Panc1 (cell line): ENCODE results near the gene TAPBPL. TPM values are rescaled to one million over a fixed set of nuclear protein-coding genes. Genes with fewer than 3 reads are reported as not detected.
"Not testable (repeated sequence)": the region's sequence is repeated elsewhere in the genome, so short reads cannot be mapped to it uniquely, and the experiment has no call there.

Source experiments
- ATAC-seq: fragments of 200-7000 bp; cut with Tn5 transposase; 2 replicates; pipeline ENCODE4 v1.9.1; 2020; ENCODE audit warnings: mild to moderate bottlenecking, moderate library complexity
- BruUV-seq: library from RNA; stranded (reverse); fragments of 400-500 nt; replicated peaks from 2 replicates; lab custom pipeline; 2021; lab: Mats Ljungman, UMichigan
- CTCF ChIA-PET: fragments of 300-600 bp; sonication (Branson Sonifier 250); formaldehyde crosslinking; loops from one replicate; lab custom pipeline; 2022; ENCODE audit warnings: antibody characterized with exemption; lab: Charles Lee
- POLR2A ChIA-PET: fragments of 300-600 bp; sonication (Branson Sonifier 250); formaldehyde crosslinking; loops from one replicate; lab custom pipeline; 2022; ENCODE audit warnings: antibody characterized with exemption; lab: Charles Lee
- DNase-seq: peaks from one replicate; pipeline ENCODE4 v3.0.0-alpha.2; 2010; ENCODE audit warnings: low read depth, low spot score
- H3K27ac ChIP-seq: 2 replicates; pipeline ENCODE4 v1.5.1; 2011; ENCODE audit warnings: mild to moderate bottlenecking, low read length, inconsistent platforms
- H3K27me3 ChIP-seq: fragments of 200-500 bp; sonication (Bioruptor generic); 2 replicates; pipeline ENCODE4 v1.6.0; 2014; ENCODE audit warnings: low read length, inconsistent platforms; ENCODE audit not compliant: control insufficient read depth, insufficient read depth
- H3K36me3 ChIP-seq: fragments of 200-500 bp; sonication (Bioruptor generic); 2 replicates; pipeline ENCODE4 v1.5.1; 2014; ENCODE audit warnings: inconsistent platforms, mild to moderate bottlenecking, low read length, moderate library complexity; ENCODE audit not compliant: control insufficient read depth, insufficient read depth
- H3K4me1 ChIP-seq: 2 replicates; pipeline ENCODE4 v1.5.1; 2011; ENCODE audit warnings: inconsistent platforms, mild to moderate bottlenecking, low read length, moderate library complexity; ENCODE audit not compliant: control insufficient read depth, insufficient read depth
- H3K4me3 ChIP-seq, 2 experiments: 2 replicates each; pipeline ENCODE4 v1.5.1; 2011 to 2012; ENCODE audit warnings: low read depth in 2 of 2, low read length in 2 of 2, mild to moderate bottlenecking in 2 of 2, inconsistent platforms in 1 of 2, moderate library complexity in 1 of 2
- H3K9me3 ChIP-seq: fragments of 200-500 bp; sonication (Bioruptor generic); 2 replicates; pipeline ENCODE4 v1.5.1; 2014; ENCODE audit warnings: low read depth, mild to moderate bottlenecking, inconsistent platforms, low read length, moderate library complexity; ENCODE audit not compliant: control insufficient read depth, insufficient read depth
- CTCF ChIP-seq: fragments of 450-650 bp; IDR thresholded peaks from 2 replicates; pipeline ENCODE4 v1.5.1; 2017; ENCODE audit warnings: mild to moderate bottlenecking
- POLR2AphosphoS5 ChIP-seq: IDR thresholded peaks from 2 replicates; pipeline ENCODE4 v1.6.1; 2012; ENCODE audit warnings: mild to moderate bottlenecking, low read depth, low read length, moderate library complexity
- SIN3A ChIP-seq: IDR thresholded peaks from 2 replicates; pipeline ENCODE4 v1.6.1; 2012; ENCODE audit warnings: low read depth, mild to moderate bottlenecking, low read length, moderate library complexity, borderline replicate concordance; ENCODE audit not compliant: insufficient read depth
- TCF7L2 ChIP-seq: IDR thresholded peaks from 2 replicates; pipeline ENCODE4 v1.6.1; 2011; ENCODE audit warnings: mild to moderate bottlenecking, low read depth, low read length, inconsistent platforms
- in situ Hi-C: cut with HindIII; loops from 2 replicates; pipeline ENCODE4 v1.10.0; 2016; ENCODE audit warnings: low sequenced_read_pairs, low pct_unique_long_range_greater_than_20kb
- intact Hi-C: fragments of 100-400 bp; cut with micrococcal nuclease; formaldehyde crosslinking; loops from one replicate; pipeline ENCODE4 v1.10.0; 2022; ENCODE audit not compliant: unreplicated experiment
- total RNA-seq: library from RNA; stranded (reverse); gene quantifications from one replicate; pipeline ENCODE4 v1.2.1, GENCODE V29; 2021; ENCODE audit not compliant: unreplicated experiment
- TF ChIP-seq, protein P1 (sequence below), 2 experiments: IDR thresholded peaks; 2 replicates each; pipeline ENCODE4 v1.6.1; 2011 to 2012; ENCODE audit warnings: low read depth in 2 of 2, control low read depth in 1 of 2, low read length in 1 of 2, mild to moderate bottlenecking in 1 of 2, moderate library complexity in 1 of 2; ENCODE audit not compliant: insufficient read depth in 1 of 2

TAPBPL gene
- total RNA-seq, 1 experiment from 2014 or later: 7.8 TPM

DNA sequence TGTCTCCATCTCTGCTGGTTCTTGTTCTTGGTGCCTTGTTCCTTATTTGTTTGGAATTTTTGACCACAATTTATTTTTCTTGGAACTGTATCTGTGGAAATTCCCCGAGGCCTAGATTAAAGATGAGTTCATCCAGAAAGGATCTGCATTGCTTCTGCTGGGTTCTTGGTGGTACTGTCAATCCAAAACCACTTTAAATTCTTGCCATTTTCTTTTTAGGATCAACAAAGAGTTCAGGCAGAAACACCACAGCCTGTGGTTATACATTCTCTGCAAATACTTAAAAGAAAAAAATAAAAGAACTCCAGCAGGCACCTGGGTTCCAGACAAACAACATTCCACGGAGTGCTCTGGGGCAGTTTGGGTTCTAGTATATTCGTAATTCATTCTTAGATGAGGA is 24.6 kb downstream of the TAPBPL start:
- DNase-seq: no peak
- Histone ChIP-seq H3K36me3 (no peaks in the 10 kb centered on the region), H3K4me1 (no peaks in the 10 kb centered on the region), H3K27me3 (no peaks in the 10 kb centered on the region), H3K27ac (no peak overlapping the region), H3K9me3 (no peaks in the 10 kb centered on the region), H3K4me3 (no peak overlapping the region)
- in situ Hi-C loops (no loop called here), intact Hi-C loops (no loop called here)
- ChIA-PET POLR2A (no interaction called here), CTCF (no interaction called here)
- TF ChIP-seq SIN3A (no peak), TCF7L2 (no peak), POLR2AphosphoS5 (no peak), CTCF (no peak)
- TF ChIP-seq, protein P1, sequence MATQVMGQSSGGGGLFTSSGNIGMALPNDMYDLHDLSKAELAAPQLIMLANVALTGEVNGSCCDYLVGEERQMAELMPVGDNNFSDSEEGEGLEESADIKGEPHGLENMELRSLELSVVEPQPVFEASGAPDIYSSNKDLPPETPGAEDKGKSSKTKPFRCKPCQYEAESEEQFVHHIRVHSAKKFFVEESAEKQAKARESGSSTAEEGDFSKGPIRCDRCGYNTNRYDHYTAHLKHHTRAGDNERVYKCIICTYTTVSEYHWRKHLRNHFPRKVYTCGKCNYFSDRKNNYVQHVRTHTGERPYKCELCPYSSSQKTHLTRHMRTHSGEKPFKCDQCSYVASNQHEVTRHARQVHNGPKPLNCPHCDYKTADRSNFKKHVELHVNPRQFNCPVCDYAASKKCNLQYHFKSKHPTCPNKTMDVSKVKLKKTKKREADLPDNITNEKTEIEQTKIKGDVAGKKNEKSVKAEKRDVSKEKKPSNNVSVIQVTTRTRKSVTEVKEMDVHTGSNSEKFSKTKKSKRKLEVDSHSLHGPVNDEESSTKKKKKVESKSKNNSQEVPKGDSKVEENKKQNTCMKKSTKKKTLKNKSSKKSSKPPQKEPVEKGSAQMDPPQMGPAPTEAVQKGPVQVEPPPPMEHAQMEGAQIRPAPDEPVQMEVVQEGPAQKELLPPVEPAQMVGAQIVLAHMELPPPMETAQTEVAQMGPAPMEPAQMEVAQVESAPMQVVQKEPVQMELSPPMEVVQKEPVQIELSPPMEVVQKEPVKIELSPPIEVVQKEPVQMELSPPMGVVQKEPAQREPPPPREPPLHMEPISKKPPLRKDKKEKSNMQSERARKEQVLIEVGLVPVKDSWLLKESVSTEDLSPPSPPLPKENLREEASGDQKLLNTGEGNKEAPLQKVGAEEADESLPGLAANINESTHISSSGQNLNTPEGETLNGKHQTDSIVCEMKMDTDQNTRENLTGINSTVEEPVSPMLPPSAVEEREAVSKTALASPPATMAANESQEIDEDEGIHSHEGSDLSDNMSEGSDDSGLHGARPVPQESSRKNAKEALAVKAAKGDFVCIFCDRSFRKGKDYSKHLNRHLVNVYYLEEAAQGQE (IDR thresholded peaks at IDR 0.05; ENCODE audit: insufficient read depth in 1 of 2, low read depth in 2 of 2, low read length in 1 of 2): no peak
- ATAC-seq: no peak
- BruUV-seq: no TSS peak

GRCh38 chr12:6477601-6478377 is 25.9 kb downstream of the TAPBPL start:
- in situ Hi-C loops: not testable (repeated sequence)

DNA sequence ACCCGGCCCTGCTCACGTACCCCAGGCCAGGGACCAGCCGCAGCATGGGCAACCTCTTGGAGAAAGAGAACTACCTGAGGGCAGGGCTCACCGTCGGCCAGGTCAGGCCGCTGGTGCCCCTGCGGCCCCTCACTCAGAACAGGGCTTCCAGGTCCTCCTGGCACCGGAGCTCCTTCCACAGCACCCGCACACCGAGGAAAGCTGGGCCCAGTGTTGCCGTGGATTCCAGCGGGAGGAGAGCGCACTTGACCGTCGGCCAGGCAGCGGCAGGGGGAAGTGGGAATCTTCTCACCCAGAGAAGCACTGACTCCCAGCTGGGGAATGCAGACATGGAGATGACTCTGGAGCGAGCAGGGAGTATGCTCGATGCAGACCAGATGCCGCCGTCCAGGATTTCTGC is 26.6 kb downstream of the TAPBPL start:
- TF ChIP-seq, protein P1 (IDR thresholded peaks at IDR 0.05; ENCODE audit: insufficient read depth in 1 of 2, low read depth in 2 of 2, low read length in 1 of 2): no peak
- TF ChIP-seq POLR2AphosphoS5 (no peak), TCF7L2 (no peak), CTCF (no peak), SIN3A (no peak)
- in situ Hi-C loops: no loop called here
- H3K4me3 ChIP-seq: no peak overlapping the region
- no peaks in the 10 kb centered on the region for H3K36me3 ChIP-seq
- BruUV-seq: no TSS peak
- no peaks in the 10 kb centered on the region for H3K4me1 ChIP-seq
- intact Hi-C loops: no loop called here
- ATAC-seq (no peak), DNase-seq (no peak)
- POLR2A ChIA-PET: no interaction called here
- H3K27me3 ChIP-seq: no peaks in the 10 kb centered on the region
- no peak overlapping the region for H3K27ac ChIP-seq
- H3K9me3 ChIP-seq: no peaks in the 10 kb centered on the region
- CTCF ChIA-PET: no interaction called here

More at GRCh38 chr12:6477601-6478377, 25.9 kb downstream of the TAPBPL start:
- H3K27me3 ChIP-seq, DNase-seq, H3K27ac ChIP-seq, BruUV-seq, ATAC-seq, H3K36me3 ChIP-seq, CTCF ChIA-PET, H3K9me3 ChIP-seq, H3K4me3 ChIP-seq, POLR2A ChIA-PET, H3K4me1 ChIP-seq, intact Hi-C loops: not testable (repeated sequence)
